HL-60 (cell line): ENCODE measurements around the gene CTNNA2.

ENCODE experiments used
- CTCF ChIP-seq: IDR thresholded peaks from one replicate; pipeline ENCODE4 v1.5.1; 2011; ENCODE audit warnings: low read length, control low read depth, inconsistent platforms; ENCODE audit not compliant: insufficient read depth
- REST ChIP-seq: IDR thresholded peaks from 2 replicates; pipeline ENCODE4 v1.6.1; 2012; ENCODE audit warnings: low read depth; ENCODE audit not compliant: insufficient replicate concordance

- no peak for TF ChIP-seq CTCF
- TF ChIP-seq REST: no peak
Observed at GRCh38 chr2:80074321-80075070, 561.6 kb downstream of the CTNNA2 start.
